PFSK-1 (cell line): ENCODE measurements around the gene BCAR3.

Source experiments
- FOXP2 ChIP-seq: optimal IDR thresholded peaks from 2 replicates; pipeline ENCODE3; 2011; ENCODE audit warnings: borderline replicate concordance, control low read depth, inconsistent platforms; ENCODE audit not compliant: insufficient read depth; ENCODE audit errors: extremely low read length, extremely low read depth
- POLR2AphosphoS5 ChIP-seq: IDR thresholded peaks from 2 replicates; pipeline ENCODE4 v1.6.1; 2012; ENCODE audit warnings: low read depth, mild to moderate bottlenecking, control low read depth, low read length, moderate library complexity
- REST ChIP-seq, 2 experiments: IDR thresholded peaks; 2 replicates each; pipeline versions ENCODE4 v1.6.1 to v1.8.0; 2011 to 2012; ENCODE audit warnings: low read depth in 2 of 2, low read length in 2 of 2, control low read depth in 1 of 2, inconsistent platforms in 1 of 2, mild to moderate bottlenecking in 1 of 2, moderate library complexity in 1 of 2; ENCODE audit not compliant: insufficient read depth in 1 of 2
- SIN3A ChIP-seq: IDR thresholded peaks from 2 replicates; pipeline ENCODE4 v1.6.1; 2012; ENCODE audit warnings: mild to moderate bottlenecking, low read length, moderate library complexity, borderline replicate concordance; ENCODE audit not compliant: insufficient read depth
- TAF1 ChIP-seq: IDR thresholded peaks from 2 replicates; pipeline ENCODE4 v1.6.1; 2012; ENCODE audit warnings: low read length, control low read depth, borderline replicate concordance; ENCODE audit not compliant: insufficient read depth

The BCAR3 gene

DNA sequence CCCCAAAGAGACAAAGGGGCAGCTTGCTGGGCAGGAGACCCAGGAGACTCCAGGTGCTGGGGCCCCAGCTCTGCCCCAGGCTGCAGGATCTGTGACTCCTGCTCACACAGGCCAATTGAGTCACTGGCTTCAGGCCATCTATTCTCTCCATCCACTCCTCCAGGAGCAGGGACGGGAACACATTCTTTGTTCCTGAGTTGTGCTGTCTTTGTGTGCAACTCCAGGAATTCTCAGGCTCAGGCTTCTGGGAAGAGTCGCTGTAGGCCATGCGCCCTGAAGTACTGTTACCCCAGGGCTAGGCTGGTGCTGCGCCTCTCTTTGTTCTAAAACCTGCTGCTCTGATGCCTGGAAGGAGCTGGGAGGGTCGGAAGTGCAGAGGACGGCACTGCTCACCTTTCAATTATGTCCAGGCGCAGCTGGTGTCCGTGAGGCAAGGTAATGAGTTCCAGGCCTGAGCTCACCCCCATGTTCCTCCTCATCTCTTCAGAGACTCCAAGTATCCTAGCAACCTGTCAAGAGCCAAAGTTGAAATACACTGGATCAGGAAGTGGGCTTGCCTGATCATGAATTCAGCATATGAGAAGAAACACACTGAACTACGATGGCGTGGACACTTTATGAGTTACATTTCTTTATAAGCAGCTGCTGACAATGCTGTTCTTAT lies 105.9 kb downstream of the BCAR3 start:
- TF ChIP-seq FOXP2 (peak; percentile 50), SIN3A (0 out of 2 replicates have a peak, but pooled peaks have one; percentile 25), REST (IDR thresholded peaks at IDR 0.05; ENCODE audit: insufficient read depth in 1 of 2, low read depth in 2 of 2, low read length in 2 of 2) (no peak)

- TF ChIP-seq SIN3A (no peak), FOXP2 (no peak), POLR2AphosphoS5 (no peak), REST (IDR thresholded peaks at IDR 0.05; ENCODE audit: insufficient read depth in 1 of 2, low read depth in 2 of 2, low read length in 2 of 2) (no peak), TAF1 (no peak)
These were observed 106.6 kb downstream of the BCAR3 start for GRCh38 chr1:93574991-93575390.

DNA sequence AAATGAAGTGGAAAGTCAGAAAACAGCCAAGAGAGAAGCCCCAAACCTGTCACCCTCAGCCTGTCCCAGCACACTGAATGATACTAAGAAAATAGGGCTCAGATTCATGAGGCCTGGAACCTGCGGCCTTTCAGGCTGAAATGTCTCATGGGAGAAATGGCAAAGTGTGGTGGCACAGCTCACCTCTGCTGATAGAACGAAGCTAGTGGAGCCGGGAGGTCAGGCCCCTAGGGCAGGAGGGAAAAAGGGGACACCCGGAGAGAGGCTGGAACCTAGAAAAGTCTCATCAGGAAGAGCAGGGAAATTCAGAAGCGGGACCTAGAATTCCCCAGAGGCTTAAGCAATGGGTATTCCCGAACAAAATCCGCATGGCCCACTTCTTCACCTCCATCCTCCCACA lies 107.1 kb downstream of the BCAR3 start:
- no peak for TF ChIP-seq TAF1
- TF ChIP-seq SIN3A = no peak
- TF ChIP-seq FOXP2 = no peak
- no peak for TF ChIP-seq POLR2AphosphoS5
- TF ChIP-seq REST (IDR thresholded peaks at IDR 0.05; ENCODE audit: insufficient read depth in 1 of 2, low read depth in 2 of 2, low read length in 2 of 2) = no peak

GRCh38 chr1:93573940-93574469 lies 107.6 kb downstream of the BCAR3 start:
- TF ChIP-seq FOXP2 (no peak), TAF1 (no peak), REST (IDR thresholded peaks at IDR 0.05; ENCODE audit: insufficient read depth in 1 of 2, low read depth in 2 of 2, low read length in 2 of 2) (no peak), SIN3A (no peak), POLR2AphosphoS5 (no peak)
